ENCODE data around the gene ERICH6B.

The ERICH6B gene

DNA sequence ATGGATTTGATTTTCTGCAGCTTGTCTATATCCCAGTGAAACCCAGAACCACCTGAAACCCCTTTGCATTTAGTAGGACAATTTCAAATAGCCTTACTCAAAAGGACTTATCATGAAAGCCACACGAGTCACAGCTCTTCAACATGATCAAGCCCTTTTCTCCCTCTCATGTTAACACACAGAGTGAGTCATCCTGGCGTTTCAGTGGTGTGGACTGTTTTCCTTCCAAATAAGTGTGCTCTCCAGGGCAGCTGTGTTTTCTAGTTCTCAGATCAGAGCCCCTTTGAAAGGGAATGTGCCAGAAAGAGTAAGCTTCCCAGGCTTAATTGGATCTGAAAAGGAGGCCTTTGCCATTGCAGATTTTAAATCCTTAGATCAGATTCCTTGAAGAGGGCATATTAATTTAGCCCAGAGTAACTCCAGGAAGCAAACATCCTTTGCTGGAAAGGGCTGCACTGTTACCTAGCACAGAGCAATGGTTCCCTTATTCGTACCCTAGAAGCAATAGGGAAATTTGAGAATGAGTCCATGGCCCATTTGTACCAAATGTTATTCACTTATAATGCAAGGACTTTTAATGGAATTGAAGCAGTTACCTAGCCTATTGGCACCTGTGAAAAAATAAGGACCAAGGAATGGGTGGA lies 51.3 kb downstream of the ERICH6B start:
- TF ChIP-seq CTCF (IDR thresholded peaks at IDR 0.05; ENCODE audit: insufficient read depth, low read depth, low read length, missing control alignments) = no peak
- H3K4me3 ChIP-seq (ENCODE audit: low read length) = no peak overlapping the region
- DNase-seq (ENCODE audit: low read depth) = peak; percentile 79

DNA sequence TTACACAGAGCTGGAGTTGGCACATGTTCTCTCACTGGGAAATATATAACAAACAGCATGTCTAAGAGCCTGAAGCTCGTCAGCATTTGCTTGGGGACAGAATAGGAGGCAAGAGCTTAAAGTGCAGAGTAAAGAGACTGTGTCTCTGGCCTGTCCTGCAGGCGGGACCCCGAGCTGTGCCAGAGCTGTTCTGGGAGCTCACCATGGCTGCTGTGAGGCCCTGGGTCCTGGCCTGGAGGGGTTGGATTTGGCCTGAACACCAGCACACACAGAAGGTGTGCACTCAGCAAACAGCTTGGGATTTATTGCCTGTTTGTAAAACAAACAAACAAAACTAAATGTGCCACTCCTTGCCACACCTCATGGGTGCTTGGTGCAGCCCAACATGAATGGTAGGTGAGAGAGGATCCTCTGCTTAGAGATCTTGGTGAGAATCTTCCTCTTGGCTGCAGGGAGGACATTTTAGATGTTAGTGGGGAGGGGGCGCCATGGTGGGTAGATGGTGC lies 60.9 kb downstream of the ERICH6B start:
- no peak for DNase-seq (ENCODE audit: low read depth)
- no peak for TF ChIP-seq CTCF (IDR thresholded peaks at IDR 0.05; ENCODE audit: insufficient read depth, low read depth, low read length, missing control alignments)
- no peak overlapping the region for H3K4me3 ChIP-seq (ENCODE audit: low read length)

DNA sequence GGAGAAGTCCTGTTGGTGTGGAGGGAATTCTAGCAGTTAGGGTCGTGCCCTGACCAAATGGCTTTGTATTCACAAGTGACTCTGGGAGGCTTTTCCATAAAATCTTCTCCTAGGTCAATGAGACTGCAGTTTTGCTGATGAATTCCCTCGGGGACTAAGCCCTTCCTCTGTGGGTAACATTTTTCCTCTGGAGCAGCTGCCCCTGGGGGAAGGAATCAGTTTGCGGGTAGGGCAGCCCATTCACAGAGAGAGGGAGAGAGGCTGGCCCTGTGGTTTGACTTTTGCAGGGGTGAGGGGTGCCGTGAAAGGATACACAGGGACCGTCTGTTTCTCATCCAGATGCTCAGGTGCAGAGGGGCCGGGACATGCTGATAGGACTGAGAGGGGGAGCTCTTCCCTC lies 67.3 kb downstream of the ERICH6B start:
- DNase-seq (ENCODE audit: low read depth) = no peak
- TF ChIP-seq CTCF (IDR thresholded peaks at IDR 0.05; ENCODE audit: insufficient read depth, low read depth, low read length, missing control alignments) = no peak
- no peak overlapping the region for H3K4me3 ChIP-seq (ENCODE audit: low read length)

DNA sequence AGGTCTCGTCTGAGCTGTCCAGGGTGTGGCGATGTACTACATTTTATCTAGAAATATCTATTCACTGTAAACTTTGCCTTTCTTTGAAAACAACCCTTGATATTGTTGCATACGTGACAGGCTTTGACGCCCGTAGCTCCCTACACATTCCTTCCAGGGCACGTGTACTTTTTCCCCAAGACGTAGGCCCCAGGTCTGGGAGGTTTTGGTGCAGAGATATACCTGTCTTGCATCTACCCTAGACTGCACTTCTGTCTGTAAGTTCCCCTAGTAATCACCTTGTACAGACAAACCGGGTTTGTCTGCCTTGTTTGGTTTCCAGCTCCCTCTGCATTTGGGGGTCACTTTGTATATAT lies 69.2 kb downstream of the ERICH6B start:
- DNase-seq (ENCODE audit: low read depth) = no peak
- no peak for TF ChIP-seq CTCF (IDR thresholded peaks at IDR 0.05; ENCODE audit: insufficient read depth, low read depth, low read length, missing control alignments)
- no peak overlapping the region for H3K4me3 ChIP-seq (ENCODE audit: low read length)

DNA sequence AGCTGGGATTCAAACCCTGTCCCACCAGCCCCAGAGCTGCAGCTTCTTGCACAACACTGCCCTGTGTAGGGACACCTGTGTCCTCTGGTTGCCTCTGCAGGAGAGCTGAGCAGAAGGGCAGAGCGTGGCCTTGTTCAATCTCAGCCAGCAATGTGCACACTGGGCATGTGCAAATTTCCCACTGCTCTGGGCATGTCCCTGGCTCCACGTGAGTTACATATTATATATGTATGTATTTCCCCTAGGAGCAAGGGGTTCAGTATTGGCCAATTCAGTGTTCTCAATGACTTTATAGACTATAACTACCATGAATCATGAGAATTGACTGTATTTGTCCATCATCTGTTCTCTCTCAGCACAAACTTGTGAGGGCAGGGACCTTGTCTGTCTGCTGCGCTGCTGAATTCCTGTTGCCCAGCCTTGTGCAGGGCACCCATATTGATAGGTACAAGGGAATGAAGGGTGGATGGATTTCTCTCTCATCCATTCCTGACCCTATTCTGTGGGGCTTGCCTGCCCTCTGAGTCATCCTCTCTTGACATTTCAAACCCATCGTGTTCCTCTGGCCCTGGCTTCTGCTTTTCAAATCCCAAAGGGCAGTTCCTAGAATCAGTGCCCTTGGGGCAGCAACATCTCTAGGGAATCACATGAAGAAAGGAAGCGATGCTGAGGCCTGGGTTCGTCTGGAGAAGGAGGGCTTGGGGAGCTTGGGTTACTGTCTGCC lies 69.7 kb downstream of the ERICH6B start:
- DNase-seq (ENCODE audit: low read depth) = no peak
- no peak overlapping the region for H3K4me3 ChIP-seq (ENCODE audit: low read length)
- TF ChIP-seq CTCF (IDR thresholded peaks at IDR 0.05; ENCODE audit: insufficient read depth, low read depth, low read length, missing control alignments) = no peak

DNA sequence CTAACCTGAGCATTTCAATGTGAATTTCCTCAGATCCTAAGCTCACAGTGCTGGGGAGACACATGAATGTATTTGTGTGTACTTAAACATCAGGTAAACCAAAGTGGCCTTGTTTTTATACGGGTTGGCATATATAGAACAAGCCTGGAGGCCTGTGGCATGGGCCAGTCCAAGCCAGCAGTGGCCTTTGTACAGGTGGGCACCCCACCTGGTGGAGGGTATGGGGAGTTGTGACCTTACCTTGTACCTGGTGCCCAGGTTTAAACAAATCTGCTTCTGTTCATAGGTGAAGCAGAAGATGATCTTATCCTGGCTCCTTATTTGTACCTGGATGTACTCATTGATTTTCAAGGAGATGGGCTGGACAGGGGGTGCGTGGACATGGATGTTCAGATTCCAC lies 71.0 kb downstream of the ERICH6B start:
- H3K4me3 ChIP-seq (ENCODE audit: low read length) = no peak overlapping the region
- TF ChIP-seq CTCF (IDR thresholded peaks at IDR 0.05; ENCODE audit: insufficient read depth, low read depth, low read length, missing control alignments) = no peak
- no peak for DNase-seq (ENCODE audit: low read depth)
